OCI-LY1 (cell line): ENCODE data around the gene CYP3A4.
"Not testable (repeated sequence)": the region's sequence is repeated elsewhere in the genome, so short reads cannot be mapped to it uniquely, and the experiment has no call there.

Source experiments
- H2AFZ ChIP-seq: fragments of 200-600 bp; sonication (generic), shearing (Covaris generic); 2 replicates; pipeline ENCODE4 v1.6.0; 2014; ENCODE audit warnings: antibody characterized with exemption, mild to moderate bottlenecking, low read length
- H3F3A ChIP-seq: fragments of 200-600 bp; sonication (generic), shearing (Covaris generic); 2 replicates; pipeline ENCODE4 v1.6.0; 2014; ENCODE audit warnings: mild to moderate bottlenecking, antibody characterized with exemption, low read length, moderate library complexity; ENCODE audit not compliant: insufficient read depth
- H3K27ac ChIP-seq: fragments of 200-600 bp; sonication (generic); 2 replicates; pipeline ENCODE4 v1.5.1; 2014; ENCODE audit warnings: low read length, mixed run types, mild to moderate bottlenecking, low read depth; ENCODE audit not compliant: poor library complexity, severe bottlenecking
- H3K27me3 ChIP-seq: fragments of 200-600 bp; sonication (generic); 2 replicates; pipeline ENCODE4 v1.6.0; 2014; ENCODE audit warnings: antibody characterized with exemption, mild to moderate bottlenecking, low read length, moderate library complexity; ENCODE audit not compliant: insufficient read depth
- H3K36me3 ChIP-seq: fragments of 200-600 bp; sonication (generic); 2 replicates; pipeline ENCODE4 v1.6.1; 2014; ENCODE audit warnings: mild to moderate bottlenecking, antibody characterized with exemption, low read length, moderate library complexity, mixed read lengths; ENCODE audit not compliant: insufficient read depth
- H3K4me1 ChIP-seq: fragments of 200-600 bp; sonication (generic); 2 replicates; pipeline ENCODE4 v1.5.1; 2014; ENCODE audit warnings: mild to moderate bottlenecking, low read length, moderate library complexity; ENCODE audit not compliant: insufficient read depth, severe bottlenecking
- H3K4me2 ChIP-seq: fragments of 200-600 bp; sonication (generic), shearing (Covaris generic); 2 replicates; pipeline ENCODE4 v1.6.1; 2014; ENCODE audit warnings: low read length
- H3K4me3 ChIP-seq: fragments of 200-600 bp; sonication (generic); 2 replicates; pipeline ENCODE4 v1.5.1; 2014; ENCODE audit warnings: low read length, low read depth, mild to moderate bottlenecking, mixed read lengths; ENCODE audit not compliant: poor library complexity, severe bottlenecking
- H3K79me2 ChIP-seq: fragments of 200-600 bp; shearing (Covaris generic); 2 replicates; pipeline ENCODE4 v1.6.1; 2016; ENCODE audit warnings: mixed run types, low read length, mixed read lengths; ENCODE audit not compliant: insufficient read depth
- H3K9ac ChIP-seq: fragments of 200-600 bp; sonication (generic), shearing (Covaris generic); 2 replicates; pipeline ENCODE4 v1.6.1; 2014; ENCODE audit warnings: mild to moderate bottlenecking, low read length, mixed read lengths
- H3K9me2 ChIP-seq: fragments of 200-600 bp; sonication (generic), shearing (Covaris generic); 2 replicates; pipeline ENCODE4 v1.6.1; 2014; ENCODE audit warnings: low read depth, mild to moderate bottlenecking, low read length, mixed read lengths
- H3K9me3 ChIP-seq: fragments of 200-600 bp; shearing (Covaris generic); 2 replicates; pipeline ENCODE4 v1.6.1; 2014; ENCODE audit warnings: low read length, mixed read lengths
- H4K20me1 ChIP-seq: fragments of 200-600 bp; sonication (generic), shearing (Covaris generic); 2 replicates; pipeline ENCODE4 v1.6.0; 2016; ENCODE audit warnings: mild to moderate bottlenecking, low read length; ENCODE audit not compliant: insufficient read depth
- EZH2 ChIP-seq: fragments of 200-600 bp; sonication (generic), shearing (Covaris generic); IDR thresholded peaks from 2 replicates; pipeline ENCODE4 v1.8.0; 2017; ENCODE audit warnings: borderline replicate concordance, mixed run types, mild to moderate bottlenecking, antibody characterized with exemption, low read length, moderate library complexity, mixed read lengths
- TF ChIP-seq, protein P1 (sequence below): fragments of 200-600 bp; sonication (generic), shearing (Covaris generic); IDR thresholded peaks from 2 replicates; pipeline ENCODE4 v1.5.1; 2017; ENCODE audit warnings: mild to moderate bottlenecking, antibody characterized with exemption, low read length, moderate library complexity, mixed read lengths

CYP3A4 gene

DNA sequence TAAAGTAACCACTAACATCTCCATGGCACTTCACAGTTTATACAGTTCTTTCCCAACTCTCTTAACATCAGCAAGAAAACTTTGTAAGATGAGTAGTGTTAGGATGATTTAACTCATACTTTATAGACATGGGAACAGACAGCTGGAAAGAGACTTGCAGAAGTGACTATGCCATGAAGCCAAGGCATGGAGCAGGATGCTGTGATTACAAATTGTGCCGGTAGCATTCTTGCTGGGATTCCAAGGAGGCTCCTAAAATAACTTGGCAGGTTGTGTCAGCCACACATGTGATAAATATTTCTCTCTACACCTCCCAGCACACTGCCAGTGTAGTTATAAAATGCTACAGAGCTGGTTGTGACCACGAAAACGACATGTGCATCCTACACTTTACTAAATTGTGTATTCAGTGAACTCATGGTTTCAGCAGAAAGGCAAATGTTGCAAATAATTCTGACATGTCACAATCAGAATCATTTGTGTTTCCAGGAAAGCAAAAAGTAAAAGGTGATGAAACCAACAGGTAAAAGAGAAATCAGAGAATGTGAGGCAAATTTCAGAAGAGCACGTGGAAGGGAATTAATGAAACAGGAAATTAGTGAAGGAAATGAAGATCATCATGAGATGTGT, 5.6 kb upstream of the CYP3A4 start:
- H4K20me1 ChIP-seq: no peaks in the 10 kb centered on the region
- no peaks in the 10 kb centered on the region for H3K36me3 ChIP-seq
- no peaks in the 10 kb centered on the region for H3K4me1 ChIP-seq
- H3K9me3 ChIP-seq: no peaks in the 10 kb centered on the region
- H3K27ac ChIP-seq: no peak overlapping the region
- H3K9ac ChIP-seq: no peak overlapping the region
- no peaks in the 10 kb centered on the region for H3K27me3 ChIP-seq
- no peak overlapping the region for H3K4me2 ChIP-seq
- TF ChIP-seq, protein P1, sequence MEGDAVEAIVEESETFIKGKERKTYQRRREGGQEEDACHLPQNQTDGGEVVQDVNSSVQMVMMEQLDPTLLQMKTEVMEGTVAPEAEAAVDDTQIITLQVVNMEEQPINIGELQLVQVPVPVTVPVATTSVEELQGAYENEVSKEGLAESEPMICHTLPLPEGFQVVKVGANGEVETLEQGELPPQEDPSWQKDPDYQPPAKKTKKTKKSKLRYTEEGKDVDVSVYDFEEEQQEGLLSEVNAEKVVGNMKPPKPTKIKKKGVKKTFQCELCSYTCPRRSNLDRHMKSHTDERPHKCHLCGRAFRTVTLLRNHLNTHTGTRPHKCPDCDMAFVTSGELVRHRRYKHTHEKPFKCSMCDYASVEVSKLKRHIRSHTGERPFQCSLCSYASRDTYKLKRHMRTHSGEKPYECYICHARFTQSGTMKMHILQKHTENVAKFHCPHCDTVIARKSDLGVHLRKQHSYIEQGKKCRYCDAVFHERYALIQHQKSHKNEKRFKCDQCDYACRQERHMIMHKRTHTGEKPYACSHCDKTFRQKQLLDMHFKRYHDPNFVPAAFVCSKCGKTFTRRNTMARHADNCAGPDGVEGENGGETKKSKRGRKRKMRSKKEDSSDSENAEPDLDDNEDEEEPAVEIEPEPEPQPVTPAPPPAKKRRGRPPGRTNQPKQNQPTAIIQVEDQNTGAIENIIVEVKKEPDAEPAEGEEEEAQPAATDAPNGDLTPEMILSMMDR: no peak
- no peak for TF ChIP-seq EZH2
- no peaks in the 10 kb centered on the region for H3K79me2 ChIP-seq
- no peak overlapping the region for H2AFZ ChIP-seq
- no peaks in the 10 kb centered on the region for H3F3A ChIP-seq
- no peaks in the 10 kb centered on the region for H3K9me2 ChIP-seq
- H3K4me3 ChIP-seq: no peak overlapping the region

DNA sequence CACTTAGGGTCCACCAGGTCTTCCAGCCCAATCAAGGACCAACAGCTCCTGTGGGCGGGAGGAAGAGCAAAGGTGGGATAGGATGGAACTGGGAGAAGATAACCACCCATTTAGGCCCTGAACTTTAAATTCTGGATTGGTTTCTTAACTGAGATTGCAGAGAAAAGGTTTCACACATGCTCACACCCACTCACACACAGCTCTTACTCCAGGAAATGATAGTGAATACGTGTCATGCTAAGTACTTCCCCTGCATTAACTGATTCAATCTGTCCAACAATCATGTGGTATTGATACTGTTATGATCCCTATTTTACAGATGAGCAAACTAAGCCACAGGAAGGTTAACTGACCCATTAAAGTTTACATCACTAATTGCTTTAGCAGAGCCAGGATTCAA, 4.6 kb upstream of the CYP3A4 start:
- H2AFZ ChIP-seq: no peak overlapping the region
- no peaks in the 10 kb centered on the region for H3K9me3 ChIP-seq
- H3K27ac ChIP-seq: no peak overlapping the region
- no peaks in the 10 kb centered on the region for H3K9me2 ChIP-seq
- no peaks in the 10 kb centered on the region for H3K36me3 ChIP-seq
- H3K4me1 ChIP-seq: no peaks in the 10 kb centered on the region
- no peaks in the 10 kb centered on the region for H3K79me2 ChIP-seq
- no peak overlapping the region for H3K4me3 ChIP-seq
- no peaks in the 10 kb centered on the region for H4K20me1 ChIP-seq
- no peaks in the 10 kb centered on the region for H3K27me3 ChIP-seq
- H3F3A ChIP-seq: no peaks in the 10 kb centered on the region
- TF ChIP-seq, protein P1: no peak
- TF ChIP-seq EZH2: no peak
- H3K9ac ChIP-seq: no peak overlapping the region
- H3K4me2 ChIP-seq: no peak overlapping the region

DNA sequence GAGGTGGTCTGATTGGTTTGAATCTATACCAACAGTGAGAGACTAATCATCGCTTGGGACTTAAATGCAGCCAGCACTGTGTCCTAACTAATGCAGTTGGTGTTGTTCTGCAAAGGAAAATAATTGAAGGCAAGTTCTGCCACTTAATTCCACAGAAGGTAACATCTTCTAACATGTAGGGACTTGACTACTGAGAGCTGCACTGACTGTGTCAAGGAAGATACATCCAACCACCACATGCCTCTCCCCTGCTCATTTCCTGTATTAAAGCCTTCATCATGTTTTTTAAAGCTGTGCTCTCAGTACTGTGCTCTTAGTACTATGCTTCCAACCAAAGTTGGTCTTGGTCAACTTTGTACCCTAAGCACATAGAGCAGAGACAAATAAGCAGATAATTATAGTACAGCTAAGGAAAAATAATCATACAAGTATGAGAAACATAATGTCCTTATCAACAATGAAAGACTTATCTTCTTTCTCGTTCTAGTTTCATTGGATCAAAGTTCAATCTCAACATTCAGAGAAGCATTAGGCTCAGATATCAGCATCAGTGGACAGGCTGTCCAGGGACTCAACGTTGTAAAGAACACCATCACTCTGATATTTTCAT, 2.8 kb upstream of the CYP3A4 start:
- no peaks in the 10 kb centered on the region for H3K36me3 ChIP-seq
- H3K79me2 ChIP-seq: no peaks in the 10 kb centered on the region
- H3K4me3 ChIP-seq: no peak overlapping the region
- no peak for TF ChIP-seq EZH2
- TF ChIP-seq, protein P1: no peak
- H3K9ac ChIP-seq: no peak overlapping the region
- H4K20me1 ChIP-seq: no peaks in the 10 kb centered on the region
- H3K9me2 ChIP-seq: no peaks in the 10 kb centered on the region
- H3K9me3 ChIP-seq: no peaks in the 10 kb centered on the region
- no peak overlapping the region for H2AFZ ChIP-seq
- H3K27ac ChIP-seq: no peak overlapping the region
- no peaks in the 10 kb centered on the region for H3F3A ChIP-seq
- H3K4me2 ChIP-seq: no peak overlapping the region
- H3K4me1 ChIP-seq: no peaks in the 10 kb centered on the region
- no peaks in the 10 kb centered on the region for H3K27me3 ChIP-seq

DNA sequence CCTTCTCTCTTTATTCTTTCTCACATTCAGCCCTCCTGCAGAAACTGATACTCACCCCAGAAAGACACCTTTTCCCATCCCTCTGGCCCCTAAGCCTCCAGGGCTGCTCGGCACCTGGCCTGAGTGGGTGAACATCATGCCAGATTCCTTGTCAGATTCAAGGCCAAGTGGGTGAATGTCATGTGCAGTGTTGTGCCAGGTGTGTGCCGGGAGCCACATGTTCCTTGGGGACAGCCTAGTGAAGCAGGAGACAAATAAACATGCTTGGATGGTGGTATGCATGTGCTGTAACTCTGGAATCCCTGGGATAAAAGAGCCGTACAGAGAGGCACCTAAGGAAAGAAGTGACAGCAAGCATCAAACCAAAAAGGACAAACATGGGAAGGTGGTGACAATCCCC, 1.7 kb upstream of the CYP3A4 start:
- H3K27me3 ChIP-seq, H4K20me1 ChIP-seq, H3K27ac ChIP-seq, H3K36me3 ChIP-seq, H3F3A ChIP-seq, H3K4me1 ChIP-seq, H3K9ac ChIP-seq, H3K79me2 ChIP-seq, H3K9me2 ChIP-seq, H2AFZ ChIP-seq, H3K4me2 ChIP-seq, H3K4me3 ChIP-seq, H3K9me3 ChIP-seq: not testable (repeated sequence)
